SK-N-SH (cell line): ENCODE data around the gene LAPTM4A. TPM values are rescaled to one million over a fixed set of nuclear protein-coding genes. Genes with fewer than 3 reads are reported as not detected.

Experiments
- CHD2 ChIP-seq: fragments of 150-350 bp; IDR thresholded peaks from 2 replicates; pipeline ENCODE4 v1.6.1; 2018; ENCODE audit warnings: low read length; ENCODE audit not compliant: partially characterized antibody
- EP300 ChIP-seq, 2 experiments: IDR thresholded peaks; 2 replicates each; pipeline versions ENCODE4 v1.4.0 to v1.6.1; 2012; ENCODE audit warnings: borderline replicate concordance in 1 of 2, low read depth in 1 of 2, low read length in 1 of 2
- FOSL2 ChIP-seq: IDR thresholded peaks from 2 replicates; pipeline ENCODE4 v1.4.0; 2012; ENCODE audit warnings: low read depth, mild to moderate bottlenecking, moderate library complexity, borderline replicate concordance
- FOXM1 ChIP-seq: IDR thresholded peaks from 2 replicates; pipeline ENCODE4 v1.4.0; 2012; ENCODE audit warnings: low read depth, mild to moderate bottlenecking
- GATA2 ChIP-seq: sonication (generic); formaldehyde crosslinking; IDR thresholded peaks from 2 replicates; pipeline ENCODE4 v1.5.0; 2020; ENCODE audit warnings: mild to moderate bottlenecking, missing genetic modification reagents
- IRF3 ChIP-seq: fragments of 150-350 bp; IDR thresholded peaks from 2 replicates; pipeline ENCODE4 v1.6.1; 2016; ENCODE audit warnings: mild to moderate bottlenecking, low read depth, low read length
- MEF2A ChIP-seq: IDR thresholded peaks from 2 replicates; pipeline ENCODE4 v1.4.0; 2012; ENCODE audit warnings: low read depth, borderline replicate concordance
- MXI1 ChIP-seq: IDR thresholded peaks from 2 replicates; pipeline ENCODE4 v1.6.1; 2012; ENCODE audit warnings: mild to moderate bottlenecking, low read depth, low read length, improper control_type of control experiment
- NFIC ChIP-seq: IDR thresholded peaks from 2 replicates; pipeline ENCODE4 v1.4.0; 2012; ENCODE audit warnings: borderline replicate concordance
- NRF1 ChIP-seq: IDR thresholded peaks from 2 replicates; pipeline ENCODE4 v1.6.1; 2012; ENCODE audit warnings: low read depth, mild to moderate bottlenecking, low read length
- RCOR1 ChIP-seq: fragments of 150-350 bp; IDR thresholded peaks from 2 replicates; pipeline ENCODE4 v1.6.1; 2017; ENCODE audit warnings: antibody characterized with exemption, low read length
- RFX5 ChIP-seq: IDR thresholded peaks from 2 replicates; pipeline ENCODE4 v1.6.1; 2012; ENCODE audit warnings: mild to moderate bottlenecking, improper control_type of control experiment, low read length
- RXRA ChIP-seq: IDR thresholded peaks from 2 replicates; pipeline ENCODE4 v1.4.0; 2012; ENCODE audit warnings: low read depth, mild to moderate bottlenecking, borderline replicate concordance
- SMC3 ChIP-seq: IDR thresholded peaks from 2 replicates; pipeline ENCODE4 v1.6.1; 2012; ENCODE audit warnings: low read depth, low read length, improper control_type of control experiment
- TAF1 ChIP-seq: IDR thresholded peaks from 2 replicates; pipeline ENCODE4 v1.6.1; 2012; ENCODE audit warnings: low read depth, mild to moderate bottlenecking, low read length, moderate library complexity, borderline replicate concordance
- TCF12 ChIP-seq: IDR thresholded peaks from 2 replicates; pipeline ENCODE4 v1.4.0; 2012
- USF1 ChIP-seq: IDR thresholded peaks from 2 replicates; pipeline ENCODE4 v1.4.0; 2012; ENCODE audit warnings: low read depth, borderline replicate concordance
- polyA plus RNA-seq, 3 experiments: library from polyadenylated mRNA; depleted of rRNA; stranded (reverse); fragments of >200 nt; gene quantifications; 2 replicates each; pipeline ENCODE4 v1.2.3, GENCODE V29; 2012
- TF ChIP-seq, protein P1 (sequence below): IDR thresholded peaks from 2 replicates; pipeline ENCODE4 v1.4.0; 2012; ENCODE audit warnings: low read depth, borderline replicate concordance
- TF ChIP-seq, protein P2 (sequence below): fragments of 150-350 bp; IDR thresholded peaks from 2 replicates; pipeline ENCODE4 v1.6.1; 2017; ENCODE audit warnings: antibody characterized with exemption, low read length, low read depth, borderline replicate concordance
- TF ChIP-seq, protein P3 (sequence below): IDR thresholded peaks from 2 replicates; pipeline ENCODE4 v1.4.0; 2012; ENCODE audit warnings: low read depth

The LAPTM4A gene
- polyA plus RNA-seq, 1 of the 3 experiments (the other 2 are of a cell fraction): 306 TPM

GRCh38 chr2:20050646-20051531 lies 539 bp downstream of the LAPTM4A start (continued):
- TF ChIP-seq FOSL2 (no peak), USF1 (no peak), TAF1 (no peak), FOXM1 (no peak), MXI1 (peak; percentile 53), RXRA (no peak), NFIC (no peak), EP300 (IDR thresholded peaks at IDR 0.05; ENCODE audit: borderline replicate concordance in 1 of 2, low read depth in 1 of 2, low read length in 1 of 2) (no peak), SMC3 (no peak), IRF3 (no peak), GATA2 (no peak), NRF1 (no peak), RCOR1 (no peak), RFX5 (no peak; the same call in 1 of the 2 replicates), CHD2 (no peak), MEF2A (no peak), TCF12 (no peak)
- TF ChIP-seq, protein P1, sequence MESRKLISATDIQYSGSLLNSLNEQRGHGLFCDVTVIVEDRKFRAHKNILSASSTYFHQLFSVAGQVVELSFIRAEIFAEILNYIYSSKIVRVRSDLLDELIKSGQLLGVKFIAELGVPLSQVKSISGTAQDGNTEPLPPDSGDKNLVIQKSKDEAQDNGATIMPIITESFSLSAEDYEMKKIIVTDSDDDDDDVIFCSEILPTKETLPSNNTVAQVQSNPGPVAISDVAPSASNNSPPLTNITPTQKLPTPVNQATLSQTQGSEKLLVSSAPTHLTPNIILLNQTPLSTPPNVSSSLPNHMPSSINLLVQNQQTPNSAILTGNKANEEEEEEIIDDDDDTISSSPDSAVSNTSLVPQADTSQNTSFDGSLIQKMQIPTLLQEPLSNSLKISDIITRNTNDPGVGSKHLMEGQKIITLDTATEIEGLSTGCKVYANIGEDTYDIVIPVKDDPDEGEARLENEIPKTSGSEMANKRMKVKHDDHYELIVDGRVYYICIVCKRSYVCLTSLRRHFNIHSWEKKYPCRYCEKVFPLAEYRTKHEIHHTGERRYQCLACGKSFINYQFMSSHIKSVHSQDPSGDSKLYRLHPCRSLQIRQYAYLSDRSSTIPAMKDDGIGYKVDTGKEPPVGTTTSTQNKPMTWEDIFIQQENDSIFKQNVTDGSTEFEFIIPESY: no peak
- TF ChIP-seq, protein P2, sequence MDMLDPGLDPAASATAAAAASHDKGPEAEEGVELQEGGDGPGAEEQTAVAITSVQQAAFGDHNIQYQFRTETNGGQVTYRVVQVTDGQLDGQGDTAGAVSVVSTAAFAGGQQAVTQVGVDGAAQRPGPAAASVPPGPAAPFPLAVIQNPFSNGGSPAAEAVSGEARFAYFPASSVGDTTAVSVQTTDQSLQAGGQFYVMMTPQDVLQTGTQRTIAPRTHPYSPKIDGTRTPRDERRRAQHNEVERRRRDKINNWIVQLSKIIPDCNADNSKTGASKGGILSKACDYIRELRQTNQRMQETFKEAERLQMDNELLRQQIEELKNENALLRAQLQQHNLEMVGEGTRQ: no peak
- TF ChIP-seq, protein P3, sequence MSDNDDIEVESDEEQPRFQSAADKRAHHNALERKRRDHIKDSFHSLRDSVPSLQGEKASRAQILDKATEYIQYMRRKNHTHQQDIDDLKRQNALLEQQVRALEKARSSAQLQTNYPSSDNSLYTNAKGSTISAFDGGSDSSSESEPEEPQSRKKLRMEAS: peak; percentile 49; the same call in 1 of the 2 replicates
